Heart right ventricle (tissue), 16 donors: ENCODE data around the gene CYP2A7. TPM values are rescaled to one million over a fixed set of nuclear protein-coding genes. Genes with fewer than 3 reads are reported as not detected.
A peak's percentile ranks its signal among the peaks of the same experiment; 100 is the strongest.
"Not testable (repeated sequence)": the region's sequence is repeated elsewhere in the genome, so short reads cannot be mapped to it uniquely, and the experiment has no call there.

Experiments
- ATAC-seq, 8 donors: fragments of 200-7000 bp; cut with Tn5 transposase; one replicate each; pipeline ENCODE4 v1.9.1; 2020; ENCODE audit warnings: mild to moderate bottlenecking in 8 of 8, moderate library complexity in 8 of 8, moderate number of reproducible peaks in 1 of 8
- DNase-seq, 2 donors: peaks; one replicate each; pipeline ENCODE4 v3.0.0-alpha.2; 2020
- H3K27ac ChIP-seq, 10 donors: fragments of 200-600 bp; sonication (generic) in 2 of 10; one replicate each; pipeline versions ENCODE4 v1.5.0 to v1.8.0; 2020 to 2022; ENCODE audit warnings: mild to moderate bottlenecking in 3 of 10
- H3K27me3 ChIP-seq, 7 donors: fragments of 200-600 bp; one replicate each; pipeline ENCODE4 v1.8.0; 2021 to 2022; ENCODE audit warnings: mild to moderate bottlenecking in 2 of 7
- H3K36me3 ChIP-seq, 9 donors: fragments of 200-600 bp; sonication (generic) in 1 of 9; one replicate each; pipeline versions ENCODE4 v1.5.0 to v1.8.0; 2020 to 2022; ENCODE audit warnings: mild to moderate bottlenecking in 2 of 9
- H3K4me1 ChIP-seq, 9 donors: fragments of 200-600 bp; sonication (generic) in 1 of 9; one replicate each; pipeline versions ENCODE4 v1.5.0 to v1.8.0; 2020 to 2022; ENCODE audit warnings: mild to moderate bottlenecking in 4 of 9
- H3K4me3 ChIP-seq, 10 donors: fragments of 200-600 bp; sonication (generic) in 2 of 10; one replicate each; pipeline versions ENCODE4 v1.5.0 to v1.8.0; 2020 to 2022; ENCODE audit warnings: mild to moderate bottlenecking in 7 of 10, moderate library complexity in 2 of 10
- H3K9me3 ChIP-seq, 11 donors: fragments of 200-600 bp in 10 of 11; sonication (generic) in 2 of 11; one replicate each; pipeline versions ENCODE4 v1.5.0 to v1.8.0; 2013 to 2022; ENCODE audit warnings: mild to moderate bottlenecking in 2 of 11, control low read depth in 1 of 11, moderate library complexity in 1 of 11
- CTCF ChIP-seq, 9 donors: fragments of 200-600 bp; sonication (generic) in 2 of 9; IDR thresholded peaks; one replicate each; pipeline versions ENCODE4 v1.5.0 to v1.8.0; 2021 to 2022; ENCODE audit warnings: antibody characterized with exemption in 9 of 9, mild to moderate bottlenecking in 5 of 9, moderate library complexity in 1 of 9
- WGBS, 2 donors: extraction: QIAGEN DNeasy Blood & Tissue Kit; methylation state at CpG; one replicate each; pipeline ENCODE4 v1.1.7; 2013; ENCODE audit warnings: inconsistent platforms in 1 of 2; 5-methylcytosine and 5-hydroxymethylcytosine counted together
- intact Hi-C, 10 donors: fragments of 100-400 bp; cut with DNase I; formaldehyde crosslinking; loops; one replicate each; pipeline versions ENCODE4 v1.11.1 to v1.14.2; 2022
- polyA plus RNA-seq, 2 donors: library from polyadenylated mRNA; stranded (reverse); fragments of 200-250 nt; gene quantifications; one replicate each; pipeline ENCODE4 v1.2.3, GENCODE V29; 2013
- total RNA-seq, 10 donors: library from RNA; stranded (reverse); fragmentation: NEBNext Ultra II Directional in 3 of 10; extraction: Animal tissue kit (Norgen Biotek cat#: 25700) in 3 of 10; gene quantifications; one replicate each; pipeline versions ENCODE4 v1.2.1 to v1.2.4, GENCODE V29; 2021 to 2023
- donor health status: Arrhythmogenic right ventricular cardiomyopathy.
- donor health status: ischemic (EF 13 %, LVEDD 7.1; RV severe dilation, severe dysfunction).
- donor health status: healthy with polysubstance abuse.
- donor health status: DM: no; HTN: yes; CAD: no.
- donor health status: DM: no; HTN: no; CAD: no.
- donor health status: ischemic (EF 25% LVEDD 6.9; RV normal size, moderate dysfunction).
- donor health status: ischemic (EF 25% LVEDD 5.7; RV mildly dilated, moderate dysfunction).
- donor health status: healthy.
- donor health status: DM: yes; HTN: yes; CAD: no.
- donor health status: Ischemic cardiomyopathy.
- donor health status: ischemic (EF 35%, LVEDD 5.7; RV mildly dilated, moderate dysfunction).
- donor health status: nonischemic (EF 11% LVEDD 7.7; RV severe dilation, severe dysfunction).
- donor health status: DM: yes; HTN: yes; CAD: no.
- donor health status: PGD.
- donor health status: ischemic (EF 29% LVEDD 5.4; RV normal size, mild dysfunction).
- donor health status: nonischemic (EF 23%, LVEDD 6.1; RV moderate dilation, normal function).

CYP2A7 gene
- total and polyA plus RNA-seq, 12 donors, result not detected

- H3K9me3 ChIP-seq, DNase-seq, ATAC-seq, H3K27ac ChIP-seq, H3K4me1 ChIP-seq, H3K4me3 ChIP-seq, intact Hi-C loops, H3K36me3 ChIP-seq: not testable (repeated sequence)
- H3K27me3 ChIP-seq, result peaks cover 0 to 17% (median 0%) of the 10 kb centered on the region in 7 donors
- 94 to 96% methylated on average over 3 of the region's 3 CpGs for WGBS, 2 donors
Observed at GRCh38 chr19:40842012-40842411, 40.0 kb downstream of the CYP2A7 start.

GRCh38 chr19:40838477-40838876 is 43.6 kb downstream of the CYP2A7 start:
- H3K4me3 ChIP-seq, DNase-seq, H3K36me3 ChIP-seq, H3K27me3 ChIP-seq, ATAC-seq, intact Hi-C loops, H3K9me3 ChIP-seq, H3K27ac ChIP-seq, H3K4me1 ChIP-seq: not testable (repeated sequence)
- WGBS, 2 donors, result 70 to 74% methylated on average over 1 of the region's 1 CpG

GRCh38 chr19:40836754-40837429 is 45.1 kb downstream of the CYP2A7 start:
- Histone ChIP-seq H3K4me3 (no peak overlapping the region), H3K27ac (no peak overlapping the region), H3K27me3 (no peaks in the 10 kb centered on the region), H3K9me3 (no peaks in the 10 kb centered on the region), H3K4me1 (peaks cover 0 to 10% (median 0%) of the 10 kb centered on the region in 9 donors), H3K36me3 (no peaks in the 10 kb centered on the region)
- intact Hi-C loops, result no loop called here
- 87% methylated on average over 6 of the region's 6 CpGs for WGBS, 2 donors
- TF ChIP-seq CTCF (IDR thresholded peaks at IDR 0.05), result no peak
- DNase-seq (no peak), ATAC-seq (no peak)

GRCh38 chr19:40833728-40834533 is 48.1 kb downstream of the CYP2A7 start:
- intact Hi-C loops, H3K36me3 ChIP-seq, H3K9me3 ChIP-seq, H3K4me3 ChIP-seq, DNase-seq, H3K27me3 ChIP-seq: not testable (repeated sequence)
- Histone ChIP-seq H3K27ac (peak overlapping the region in 1 of 10 donors; percentile 16), H3K4me1 (peaks cover 0 to 14% (median 0%) of the 10 kb centered on the region in 9 donors)
- ATAC-seq, result peak in 2 of 8 donors; percentile 8 to 52
- WGBS, 2 donors, result 53 to 59% methylated on average over 7 of the region's 7 CpGs

- H3K4me1 ChIP-seq, result peaks cover 0 to 14% (median 0%) of the 10 kb centered on the region in 9 donors
- H3K36me3 ChIP-seq, ATAC-seq, DNase-seq, H3K4me3 ChIP-seq, H3K27ac ChIP-seq, intact Hi-C loops, H3K9me3 ChIP-seq, H3K27me3 ChIP-seq: not testable (repeated sequence)
- 75 to 79% methylated on average over 4 of the region's 4 CpGs for WGBS, 2 donors
Observed at GRCh38 chr19:40832431-40832790, 49.6 kb downstream of the CYP2A7 start.

- intact Hi-C loops, result no loop called here
- ATAC-seq (peak in 1 of 8 donors; percentile 42), DNase-seq (no peak)
- Histone ChIP-seq H3K4me3 (no peak overlapping the region), H3K27me3 (no peaks in the 10 kb centered on the region), H3K9me3 (no peaks in the 10 kb centered on the region), H3K27ac (no peak overlapping the region), H3K36me3 (peaks cover 0 to 15% (median 6%) of the 10 kb centered on the region in 9 donors), H3K4me1 (peaks cover 0 to 14% (median 0%) of the 10 kb centered on the region in 9 donors)
- TF ChIP-seq CTCF (IDR thresholded peaks at IDR 0.05), result no peak
- WGBS, 2 donors, result 86 to 87% methylated on average over 7 of the region's 7 CpGs
Observed at GRCh38 chr19:40831502-40832430, 50.3 kb downstream of the CYP2A7 start.

- intact Hi-C loops, result not testable (repeated sequence)
Observed at GRCh38 chr19:40830741-40831140, 51.3 kb downstream of the CYP2A7 start.

More at GRCh38 chr19:40830741-40831140, 51.3 kb downstream of the CYP2A7 start:
- H3K4me1 ChIP-seq, result peaks cover 0 to 14% (median 0%) of the 10 kb centered on the region in 9 donors
- not testable (repeated sequence) for DNase-seq, H3K27ac ChIP-seq, ATAC-seq, H3K4me3 ChIP-seq, H3K9me3 ChIP-seq, H3K27me3 ChIP-seq
- 96 to 97% methylated on average over 16 of the region's 16 CpGs for WGBS, 2 donors
- peaks cover 0 to 17% (median 7%) of the 10 kb centered on the region in 9 donors for H3K36me3 ChIP-seq
